ENCODE measurements around the gene XPNPEP1. TPM values are rescaled to one million over a fixed set of nuclear protein-coding genes. Genes with fewer than 3 reads are reported as not detected.

The XPNPEP1 gene
- total RNA-seq, 1 donor from 2014 or later = 45.2 TPM

GRCh38 chr10:109887776-109888175, 35.5 kb downstream of the XPNPEP1 start:
- Histone ChIP-seq H3K36me3 (peaks cover 71% of the 10 kb centered on the region), H3K27ac (no peak overlapping the region), H3K27me3 (no peaks in the 10 kb centered on the region), H3K9me3 (no peaks in the 10 kb centered on the region), H3K4me3 (no peak overlapping the region), H3K4me1 (peaks cover 12% of the 10 kb centered on the region)
- intact Hi-C loops (cut with DNase I) = loop anchor here (10.0 kb wide), 1 partner anchor 97 kb away; no protein-coding TSS in a partner anchor
- no peak for TF ChIP-seq CTCF (IDR thresholded peaks at IDR 0.05)
- ATAC-seq (no peak), DNase-seq (no peak)

- intact Hi-C loops (cut with DNase I) = loop anchor here (10.0 kb wide), 1 partner anchor 98 kb away; no protein-coding TSS in a partner anchor
- H3K27me3 ChIP-seq = no peaks in the 10 kb centered on the region
These were observed 36.1 kb downstream of the XPNPEP1 start for GRCh38 chr10:109887243-109887642.

GRCh38 chr10:109886781-109887140, 36.5 kb downstream of the XPNPEP1 start:
- H3K4me3 ChIP-seq = no peak overlapping the region
- H3K36me3 ChIP-seq = peaks cover 77% of the 10 kb centered on the region
- no peaks in the 10 kb centered on the region for H3K27me3 ChIP-seq
- ATAC-seq = no peak
- TF ChIP-seq CTCF (IDR thresholded peaks at IDR 0.05) = no peak
- H3K27ac ChIP-seq = no peak overlapping the region
- no peaks in the 10 kb centered on the region for H3K9me3 ChIP-seq
- peaks cover 12% of the 10 kb centered on the region for H3K4me1 ChIP-seq
- intact Hi-C loops (cut with DNase I) = loop anchor here (10.0 kb wide), 1 partner anchor 98 kb away; no protein-coding TSS in a partner anchor
- DNase-seq = no peak

More at GRCh38 chr10:109887243-109887642, 36.1 kb downstream of the XPNPEP1 start:
- Histone ChIP-seq H3K27ac (no peak overlapping the region), H3K9me3 (no peaks in the 10 kb centered on the region), H3K4me3 (no peak overlapping the region), H3K36me3 (peaks cover 76% of the 10 kb centered on the region), H3K4me1 (peaks cover 12% of the 10 kb centered on the region)
- DNase-seq (no peak), ATAC-seq (no peak)
- no peak for TF ChIP-seq CTCF (IDR thresholded peaks at IDR 0.05)

GRCh38 chr10:109886037-109886780, 37.1 kb downstream of the XPNPEP1 start:
- Histone ChIP-seq H3K4me1 (peaks cover 12% of the 10 kb centered on the region), H3K36me3 (peaks cover 77% of the 10 kb centered on the region)

More at GRCh38 chr10:109886037-109886780, 37.1 kb downstream of the XPNPEP1 start:
- Histone ChIP-seq H3K27ac (no peak overlapping the region), H3K27me3 (no peaks in the 10 kb centered on the region), H3K9me3 (no peaks in the 10 kb centered on the region), H3K4me3 (no peak overlapping the region)
- TF ChIP-seq CTCF (IDR thresholded peaks at IDR 0.05) = no peak
- DNase-seq (no peak), ATAC-seq (no peak)
- intact Hi-C loops (cut with DNase I) = loop anchor here (10.0 kb wide), 1 partner anchor 99 kb away; no protein-coding TSS in a partner anchor

Data from upper lobe of right lung (tissue), 1 donor.